ENCODE data around the gene AHI1. TPM values are rescaled to one million over a fixed set of nuclear protein-coding genes. Genes with fewer than 3 reads are reported as not detected.

The AHI1 gene
- total and polyA plus RNA-seq, 2 of the 13 experiments (the other 11 are each of a cell fraction or from before 2014, with no cell fraction given): 7.2 to 18.6 TPM

- TF ChIP-seq SOX13 (IDR thresholded peaks at IDR 0.05) (no peak), SOX13 (CRISPR knock-in tag; conservative IDR thresholded peaks at IDR 0.05 in 1 of 2, IDR thresholded peaks at IDR 0.05 in 1 of 2) (0 out of 4 replicates have a peak, but pooled peaks of 1 of the 2 experiments have one; percentile 15), ZNF605 (CRISPR knock-in tag; IDR thresholded peaks at IDR 0.05) (0 out of 2 replicates have a peak, but pooled peaks have one; percentile 15), ZNF205 (CRISPR knock-in tag; IDR thresholded peaks at IDR 0.05) (no peak), ARID2 (CRISPR knock-in tag; IDR thresholded peaks at IDR 0.05; ENCODE audit: borderline replicate concordance) (0 out of 2 replicates have a peak, but pooled peaks have one; percentile 40), ZNF33B (CRISPR knock-in tag; IDR thresholded peaks at IDR 0.05) (no peak), ZNF782 (CRISPR knock-in tag; IDR thresholded peaks at IDR 0.05; ENCODE audit: borderline replicate concordance) (no peak), ZNF614 (CRISPR knock-in tag; IDR thresholded peaks at IDR 0.05; ENCODE audit: borderline replicate concordance) (no peak), KLF9 (CRISPR knock-in tag; IDR thresholded peaks at IDR 0.05; ENCODE audit: low read depth) (no peak), HHEX (CRISPR knock-in tag; IDR thresholded peaks at IDR 0.05) (no peak), ZNF343 (CRISPR knock-in tag; IDR thresholded peaks at IDR 0.05) (no peak), YEATS4 (CRISPR knock-in tag; IDR thresholded peaks at IDR 0.05; ENCODE audit: borderline replicate concordance) (no peak), PHF21A (CRISPR knock-in tag; IDR thresholded peaks at IDR 0.05) (0 out of 2 replicates have a peak, but pooled peaks have one; percentile 1), GFI1 (CRISPR knock-in tag; IDR thresholded peaks at IDR 0.05; ENCODE audit: borderline replicate concordance) (peak; percentile 6; the same call in 1 of the 2 replicates), ZNF670 (CRISPR knock-in tag; IDR thresholded peaks at IDR 0.05; ENCODE audit: borderline replicate concordance) (no peak), PCBP2 (optimal IDR thresholded peaks at IDR 0.05; ENCODE audit: low read depth, low read length, poor library complexity, severe bottlenecking) (no peak), TIGD3 (CRISPR knock-in tag; IDR thresholded peaks at IDR 0.05; ENCODE audit: borderline replicate concordance) (no peak), DBP (CRISPR knock-in tag; IDR thresholded peaks at IDR 0.05; ENCODE audit: not compliant biosample characterization) (no peak), ZNF160 (CRISPR knock-in tag; IDR thresholded peaks at IDR 0.05) (no peak), ZGPAT (CRISPR knock-in tag; IDR thresholded peaks at IDR 0.05) (0 out of 2 replicates have a peak, but pooled peaks have one; percentile 7), RNF2 (conservative IDR thresholded peaks at IDR 0.05; ENCODE audit: low read depth) (no peak)
Observed at GRCh38 chr6:135250751-135251497, 246.6 kb downstream of the AHI1 start (continued).
